GM12874 (cell line): ENCODE data around the gene CD84.

Experiments
- TF ChIP-seq, protein P1 (sequence below): IDR thresholded peaks from 2 replicates; pipeline ENCODE4 v1.5.1; 2011; ENCODE audit warnings: low read depth, mild to moderate bottlenecking, control low read depth, low read length, moderate library complexity; ENCODE audit not compliant: insufficient read depth

Gene CD84

GRCh38 chr1:160576884-160577283, 2.4 kb downstream of the CD84 start:
- TF ChIP-seq, protein P1, sequence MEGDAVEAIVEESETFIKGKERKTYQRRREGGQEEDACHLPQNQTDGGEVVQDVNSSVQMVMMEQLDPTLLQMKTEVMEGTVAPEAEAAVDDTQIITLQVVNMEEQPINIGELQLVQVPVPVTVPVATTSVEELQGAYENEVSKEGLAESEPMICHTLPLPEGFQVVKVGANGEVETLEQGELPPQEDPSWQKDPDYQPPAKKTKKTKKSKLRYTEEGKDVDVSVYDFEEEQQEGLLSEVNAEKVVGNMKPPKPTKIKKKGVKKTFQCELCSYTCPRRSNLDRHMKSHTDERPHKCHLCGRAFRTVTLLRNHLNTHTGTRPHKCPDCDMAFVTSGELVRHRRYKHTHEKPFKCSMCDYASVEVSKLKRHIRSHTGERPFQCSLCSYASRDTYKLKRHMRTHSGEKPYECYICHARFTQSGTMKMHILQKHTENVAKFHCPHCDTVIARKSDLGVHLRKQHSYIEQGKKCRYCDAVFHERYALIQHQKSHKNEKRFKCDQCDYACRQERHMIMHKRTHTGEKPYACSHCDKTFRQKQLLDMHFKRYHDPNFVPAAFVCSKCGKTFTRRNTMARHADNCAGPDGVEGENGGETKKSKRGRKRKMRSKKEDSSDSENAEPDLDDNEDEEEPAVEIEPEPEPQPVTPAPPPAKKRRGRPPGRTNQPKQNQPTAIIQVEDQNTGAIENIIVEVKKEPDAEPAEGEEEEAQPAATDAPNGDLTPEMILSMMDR, result no peak

- TF ChIP-seq, protein P1, result no peak
Measured at GRCh38 chr1:160576390-160576789, 2.9 kb downstream of the CD84 start.

DNA sequence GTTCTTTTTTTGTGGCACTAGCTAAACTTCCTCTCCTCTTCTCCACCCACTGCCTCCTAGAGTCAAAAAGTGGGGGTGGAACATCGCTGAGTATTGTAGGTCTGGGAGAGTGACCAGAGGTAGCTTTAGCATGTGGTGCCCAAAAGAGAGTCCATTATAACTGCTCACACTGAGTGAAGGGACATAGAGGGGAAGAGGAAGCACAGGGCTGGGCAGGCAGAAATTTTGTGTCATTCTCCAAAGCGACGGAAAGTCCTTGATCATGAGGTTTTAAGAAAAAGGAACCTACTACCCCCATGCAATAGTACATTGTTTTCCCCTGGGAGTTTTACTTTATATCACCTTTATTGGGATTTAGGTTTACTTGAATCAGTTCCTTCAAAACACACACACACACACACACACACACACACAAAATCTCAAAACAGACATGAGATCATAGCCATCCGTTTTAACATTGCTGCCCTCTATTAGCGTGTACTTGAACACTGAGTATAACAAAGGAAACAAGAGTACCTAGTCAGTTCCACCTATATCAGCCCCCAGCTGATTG, 4.1 kb downstream of the CD84 start:
- TF ChIP-seq, protein P1, result no peak

DNA sequence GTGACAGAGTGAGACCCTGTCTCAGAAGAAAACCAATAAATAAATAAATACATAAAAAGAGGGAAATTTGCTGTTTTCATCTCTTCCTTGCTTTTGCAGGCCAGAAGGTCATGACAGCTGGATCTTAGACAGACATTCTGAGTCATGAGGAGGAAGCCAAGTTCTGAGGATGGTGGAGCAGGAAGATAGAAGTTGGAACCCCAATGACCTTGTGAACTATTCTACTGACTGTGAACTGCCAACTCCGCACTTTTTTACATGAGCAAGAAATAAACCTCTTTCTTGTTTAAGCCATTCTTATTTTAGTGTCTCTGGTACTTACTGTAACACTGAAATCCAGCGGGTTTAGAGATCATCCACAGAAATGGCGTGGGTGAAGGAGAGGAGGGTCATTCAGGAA, 8.5 kb downstream of the CD84 start:
- TF ChIP-seq, protein P1, result no peak

DNA sequence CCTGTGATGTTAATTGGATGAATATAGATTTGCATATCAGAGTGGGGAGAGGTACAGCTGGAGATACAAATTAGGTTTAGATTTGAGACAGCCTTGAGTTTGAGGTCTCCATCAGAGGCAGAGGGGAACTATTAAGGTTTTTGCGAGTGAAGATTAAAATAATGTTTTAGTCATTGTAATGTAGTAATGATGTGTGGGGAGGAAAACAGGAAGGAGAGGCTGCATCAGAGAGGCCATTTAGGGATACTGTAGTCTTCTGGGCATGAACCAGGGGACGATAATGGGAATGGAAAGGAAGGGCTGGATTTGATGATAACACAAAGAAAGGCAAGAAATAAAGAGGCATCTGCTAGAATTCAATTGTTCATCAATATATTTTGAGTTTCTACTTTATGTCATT, 9.5 kb downstream of the CD84 start:
- TF ChIP-seq, protein P1, result no peak

GRCh38 chr1:160567858-160568682, 11.2 kb downstream of the CD84 start:
- TF ChIP-seq, protein P1, result no peak

DNA sequence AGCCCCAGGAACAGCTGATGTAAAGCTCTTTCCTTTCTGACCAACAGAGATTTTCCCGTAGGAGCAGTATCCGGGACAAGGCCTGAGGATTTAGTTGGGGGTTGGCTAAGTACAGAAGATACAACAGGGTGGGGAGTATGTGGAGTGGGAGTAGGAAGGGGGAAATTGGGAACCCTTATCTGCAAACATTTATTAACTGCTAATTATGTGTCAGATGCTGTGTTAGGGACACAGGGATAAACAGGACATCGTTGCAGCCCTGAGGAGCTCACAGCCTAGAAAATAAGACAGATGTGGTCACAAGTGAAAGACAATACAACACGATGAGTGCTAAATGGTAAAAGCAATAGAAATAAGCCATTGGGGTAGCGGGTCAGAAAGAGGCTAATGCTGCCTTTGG, 12.0 kb downstream of the CD84 start:
- TF ChIP-seq, protein P1, result no peak
